SK-N-MC (cell line): Measurements from ENCODE around the gene MED27.

Experiments
- EZH2 ChIP-seq: fragments of 200-600 bp; sonication (generic); IDR thresholded peaks from one replicate; pipeline ENCODE4 v1.6.1; 2017; ENCODE audit warnings: antibody characterized with exemption
- POLR2AphosphoS5 ChIP-seq: IDR thresholded peaks from 2 replicates; pipeline ENCODE4 v1.6.1; 2012; ENCODE audit warnings: mild to moderate bottlenecking, low read depth, low read length, borderline replicate concordance

DNA sequence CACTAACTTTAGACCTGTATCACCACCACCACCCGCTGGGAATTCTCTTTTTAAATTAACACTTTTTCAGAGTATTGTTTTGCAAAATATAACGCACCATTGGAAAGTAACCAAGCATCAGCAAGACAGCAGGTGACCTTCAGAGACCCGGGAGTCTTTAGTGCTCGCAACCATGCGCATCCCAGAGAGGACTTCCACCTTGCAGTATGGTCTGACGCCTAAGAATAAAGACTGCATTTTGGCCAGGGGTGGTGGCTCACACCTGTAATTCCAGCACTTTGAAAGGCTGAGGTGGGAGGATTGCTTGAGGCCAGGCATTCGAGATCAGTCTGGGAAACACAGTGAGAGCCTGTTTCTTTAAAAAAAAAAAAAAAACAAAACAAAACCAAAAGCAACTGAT is 113.8 kb downstream of the MED27 start:
- TF ChIP-seq EZH2 (no peak), POLR2AphosphoS5 (no peak)
